Muscle layer of colon (tissue), 2 donors: Measurements from ENCODE around the gene TMEM266.

Experiments
- H3K27ac ChIP-seq: one replicate; pipeline ENCODE4 v1.7.0; 2013; ENCODE audit warnings: low read depth, mild to moderate bottlenecking, low read length, moderate library complexity
- H3K27me3 ChIP-seq, 2 donors: one replicate each; pipeline ENCODE4 v1.7.0; 2013; ENCODE audit warnings: low read length in 2 of 2, mild to moderate bottlenecking in 2 of 2; ENCODE audit not compliant: insufficient read depth in 2 of 2, control insufficient read depth in 1 of 2
- H3K36me3 ChIP-seq: one replicate; pipeline ENCODE4 v1.7.0; 2013; ENCODE audit warnings: mild to moderate bottlenecking, low read length; ENCODE audit not compliant: insufficient read depth
- H3K4me1 ChIP-seq: one replicate; pipeline ENCODE4 v1.7.0; 2013; ENCODE audit warnings: mild to moderate bottlenecking, low read length; ENCODE audit not compliant: insufficient read depth
- H3K4me3 ChIP-seq, 2 donors: one replicate each; pipeline ENCODE4 v1.7.0; 2013; ENCODE audit warnings: low read length in 2 of 2, low read depth in 1 of 2, mild to moderate bottlenecking in 1 of 2, moderate library complexity in 1 of 2
- H3K9ac ChIP-seq: one replicate; pipeline ENCODE4 v1.7.0; 2013; ENCODE audit warnings: low read length
- H3K9me3 ChIP-seq: one replicate; pipeline ENCODE4 v1.7.0; 2013; ENCODE audit warnings: mild to moderate bottlenecking, low read length
- donor health status: abdominal sarcoma.
- donor health status: Adenocarcinoma of cecum.

TMEM266 gene

GRCh38 chr15:76168237-76168984 is 108.6 kb downstream of the TMEM266 start:
- Histone ChIP-seq H3K36me3 (no peaks in the 10 kb centered on the region), H3K4me3 (no peak overlapping the region), H3K9ac (no peak overlapping the region), H3K27ac (no peak overlapping the region), H3K9me3 (no peaks in the 10 kb centered on the region), H3K4me1 (no peaks in the 10 kb centered on the region), H3K27me3 (no peaks in the 10 kb centered on the region)

GRCh38 chr15:76169018-76169417 is 109.2 kb downstream of the TMEM266 start:
- no peaks in the 10 kb centered on the region for H3K4me1 ChIP-seq
- no peak overlapping the region for H3K9ac ChIP-seq
- no peaks in the 10 kb centered on the region for H3K9me3 ChIP-seq
- no peaks in the 10 kb centered on the region for H3K36me3 ChIP-seq
- no peaks in the 10 kb centered on the region for H3K27me3 ChIP-seq
- H3K27ac ChIP-seq, result no peak overlapping the region
- no peak overlapping the region for H3K4me3 ChIP-seq

GRCh38 chr15:76169911-76170800 is 110.4 kb downstream of the TMEM266 start:
- no peak overlapping the region for H3K27ac ChIP-seq
- H3K4me1 ChIP-seq, result no peaks in the 10 kb centered on the region
- no peaks in the 10 kb centered on the region for H3K27me3 ChIP-seq
- no peak overlapping the region for H3K9ac ChIP-seq
- no peaks in the 10 kb centered on the region for H3K36me3 ChIP-seq
- no peak overlapping the region for H3K4me3 ChIP-seq
- H3K9me3 ChIP-seq, result no peaks in the 10 kb centered on the region

GRCh38 chr15:76172782-76173181 is 113.0 kb downstream of the TMEM266 start:
- Histone ChIP-seq H3K27ac (no peak overlapping the region), H3K4me1 (peaks cover 3% of the 10 kb centered on the region), H3K36me3 (no peaks in the 10 kb centered on the region), H3K9ac (no peak overlapping the region), H3K9me3 (no peaks in the 10 kb centered on the region), H3K27me3 (no peaks in the 10 kb centered on the region), H3K4me3 (no peak overlapping the region)

GRCh38 chr15:76173317-76173834 is 113.6 kb downstream of the TMEM266 start:
- H3K9ac ChIP-seq, result no peak overlapping the region
- H3K9me3 ChIP-seq, result no peaks in the 10 kb centered on the region
- H3K4me1 ChIP-seq, result peaks cover 9% of the 10 kb centered on the region
- H3K4me3 ChIP-seq, result no peak overlapping the region
- peaks cover 0 to 1% of the 10 kb centered on the region in 2 donors for H3K27me3 ChIP-seq
- no peak overlapping the region for H3K27ac ChIP-seq
- no peaks in the 10 kb centered on the region for H3K36me3 ChIP-seq

- Histone ChIP-seq H3K9me3 (no peaks in the 10 kb centered on the region), H3K27me3 (peaks cover 0 to 14% of the 10 kb centered on the region in 2 donors), H3K4me3 (no peak overlapping the region), H3K27ac (no peak overlapping the region), H3K36me3 (no peaks in the 10 kb centered on the region), H3K4me1 (peaks cover 11% of the 10 kb centered on the region), H3K9ac (no peak overlapping the region)
These were observed 114.9 kb downstream of the TMEM266 start for GRCh38 chr15:76174654-76175053.

- H3K36me3 ChIP-seq, result no peaks in the 10 kb centered on the region
- no peaks in the 10 kb centered on the region for H3K9me3 ChIP-seq
- H3K27me3 ChIP-seq, result peaks cover 0 to 16% of the 10 kb centered on the region in 2 donors
- H3K27ac ChIP-seq, result no peak overlapping the region
- H3K9ac ChIP-seq, result no peak overlapping the region
- H3K4me1 ChIP-seq, result peaks cover 11% of the 10 kb centered on the region
- no peak overlapping the region for H3K4me3 ChIP-seq
These were observed 115.7 kb downstream of the TMEM266 start for GRCh38 chr15:76175442-76175841.

GRCh38 chr15:76176059-76176458 is 116.3 kb downstream of the TMEM266 start:
- Histone ChIP-seq H3K9ac (no peak overlapping the region), H3K36me3 (no peaks in the 10 kb centered on the region), H3K4me3 (no peak overlapping the region), H3K4me1 (peaks cover 11% of the 10 kb centered on the region), H3K27me3 (peaks cover 0 to 16% of the 10 kb centered on the region in 2 donors), H3K9me3 (no peaks in the 10 kb centered on the region), H3K27ac (no peak overlapping the region)

GRCh38 chr15:76176487-76177085 is 116.8 kb downstream of the TMEM266 start:
- no peak overlapping the region for H3K9ac ChIP-seq
- no peak overlapping the region for H3K27ac ChIP-seq
- peaks cover 11% of the 10 kb centered on the region for H3K4me1 ChIP-seq
- peaks cover 0 to 16% of the 10 kb centered on the region in 2 donors for H3K27me3 ChIP-seq
- no peak overlapping the region for H3K4me3 ChIP-seq
- H3K9me3 ChIP-seq, result no peaks in the 10 kb centered on the region
- no peaks in the 10 kb centered on the region for H3K36me3 ChIP-seq

GRCh38 chr15:76177491-76178040 is 117.8 kb downstream of the TMEM266 start:
- H3K9ac ChIP-seq, result no peak overlapping the region
- H3K4me3 ChIP-seq, result no peak overlapping the region
- H3K36me3 ChIP-seq, result no peaks in the 10 kb centered on the region
- no peak overlapping the region for H3K27ac ChIP-seq
- H3K27me3 ChIP-seq, result peaks cover 0 to 16% of the 10 kb centered on the region in 2 donors
- H3K4me1 ChIP-seq, result peaks cover 11% of the 10 kb centered on the region
- no peaks in the 10 kb centered on the region for H3K9me3 ChIP-seq
